ENCODE measurements around the gene LRFN5. TPM values are rescaled to one million over a fixed set of nuclear protein-coding genes. Genes with fewer than 3 reads are reported as not detected.

LRFN5 gene
- total RNA-seq, 1 experiment from 2014 or later, result 1.3 TPM

DNA sequence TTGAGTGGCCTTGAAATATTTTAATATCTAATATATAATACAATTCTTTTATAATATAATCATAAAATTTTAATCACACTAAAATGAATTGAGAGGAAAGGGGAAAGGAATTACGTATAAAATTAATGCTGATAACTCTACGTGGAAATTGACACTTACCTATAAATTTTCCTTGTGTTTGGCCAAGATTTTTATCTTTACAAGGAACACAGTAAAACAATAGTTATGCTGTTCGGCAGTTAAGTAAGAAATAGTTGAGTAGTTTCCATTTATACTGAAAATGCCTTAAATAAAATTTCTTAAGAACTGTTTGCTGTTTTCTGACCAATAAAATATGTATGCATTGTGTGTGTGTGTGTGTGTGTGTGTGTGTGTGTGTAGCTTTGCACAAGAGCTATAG, 294.4 kb downstream of the LRFN5 start:
- Histone ChIP-seq H3K9me3 (ENCODE audit: control insufficient read depth, low read depth, low read length) (no peaks in the 10 kb centered on the region), H3K23ac (ENCODE audit: insufficient read length, low read depth, low read length) (no peak overlapping the region), H3K27ac (ENCODE audit: insufficient read length, low read depth, low read length) (no peak overlapping the region), H2BK120ac (ENCODE audit: low read depth, low read length, poor library complexity, severe bottlenecking) (no peak overlapping the region), H4K20me1 (ENCODE audit: control insufficient read depth, insufficient read depth, insufficient read length) (no peaks in the 10 kb centered on the region), H2BK20ac (ENCODE audit: low read depth, low read length, poor library complexity, severe bottlenecking) (no peak overlapping the region), H4K91ac (ENCODE audit: insufficient read length, low read depth, low read length) (no peak overlapping the region), H3K4ac (ENCODE audit: low read depth, low read length) (no peak overlapping the region), H2BK5ac (ENCODE audit: insufficient read length, low read length) (no peak overlapping the region), H2BK12ac (ENCODE audit: insufficient read length, low read depth, low read length) (no peak overlapping the region), H3T11ph (ENCODE audit: low read length) (no peak overlapping the region), H3K4me1 (ENCODE audit: insufficient read depth, low read length) (no peaks in the 10 kb centered on the region), H3K9ac (ENCODE audit: extremely low read depth, insufficient read length, low read length) (no peak overlapping the region), H3K79me1 (ENCODE audit: insufficient read depth, low read depth, low read length, poor library complexity, severe bottlenecking) (no peaks in the 10 kb centered on the region), H4K5ac (ENCODE audit: insufficient read length, low read depth, low read length) (no peak overlapping the region), H2BK15ac (ENCODE audit: low read depth, low read length) (no peak overlapping the region), H3K79me2 (ENCODE audit: insufficient read depth, low read length) (no peaks in the 10 kb centered on the region), H3K27me3 (ENCODE audit: insufficient read depth, low read length) (no peaks in the 10 kb centered on the region), H4K8ac (replicated peaks; ENCODE audit: insufficient read length, low read depth, low read length) (no peak overlapping the region), H3K4me2 (ENCODE audit: insufficient read depth, insufficient read length, low read length) (no peak overlapping the region), H3K14ac (ENCODE audit: insufficient read depth, low read length) (no peak overlapping the region), H3K56ac (ENCODE audit: insufficient read length, low read depth, low read length) (no peak overlapping the region), H2AK5ac (ENCODE audit: insufficient read length, low read length) (no peak overlapping the region), H3K23me2 (ENCODE audit: insufficient read length, low read depth, low read length, poor library complexity, severe bottlenecking) (no peaks in the 10 kb centered on the region), H3K18ac (ENCODE audit: insufficient read length, low read depth, low read length) (no peak overlapping the region), H2AFZ (ENCODE audit: low read length) (no peak overlapping the region)
- no peaks in the 10 kb centered on the region for H3K4me1 Mint-ChIP-seq
- H3K4me3 Mint-ChIP-seq, result no peak overlapping the region
- WGBS (ENCODE audit: extremely low coverage, insufficient read length, low lambda C conversion rate), result no CpG with 5 or more reads among the region's 3 CpGs
- H3K27me3 Mint-ChIP-seq (ENCODE audit: low read depth), result no peaks in the 10 kb centered on the region
- TF ChIP-seq, protein P1, sequence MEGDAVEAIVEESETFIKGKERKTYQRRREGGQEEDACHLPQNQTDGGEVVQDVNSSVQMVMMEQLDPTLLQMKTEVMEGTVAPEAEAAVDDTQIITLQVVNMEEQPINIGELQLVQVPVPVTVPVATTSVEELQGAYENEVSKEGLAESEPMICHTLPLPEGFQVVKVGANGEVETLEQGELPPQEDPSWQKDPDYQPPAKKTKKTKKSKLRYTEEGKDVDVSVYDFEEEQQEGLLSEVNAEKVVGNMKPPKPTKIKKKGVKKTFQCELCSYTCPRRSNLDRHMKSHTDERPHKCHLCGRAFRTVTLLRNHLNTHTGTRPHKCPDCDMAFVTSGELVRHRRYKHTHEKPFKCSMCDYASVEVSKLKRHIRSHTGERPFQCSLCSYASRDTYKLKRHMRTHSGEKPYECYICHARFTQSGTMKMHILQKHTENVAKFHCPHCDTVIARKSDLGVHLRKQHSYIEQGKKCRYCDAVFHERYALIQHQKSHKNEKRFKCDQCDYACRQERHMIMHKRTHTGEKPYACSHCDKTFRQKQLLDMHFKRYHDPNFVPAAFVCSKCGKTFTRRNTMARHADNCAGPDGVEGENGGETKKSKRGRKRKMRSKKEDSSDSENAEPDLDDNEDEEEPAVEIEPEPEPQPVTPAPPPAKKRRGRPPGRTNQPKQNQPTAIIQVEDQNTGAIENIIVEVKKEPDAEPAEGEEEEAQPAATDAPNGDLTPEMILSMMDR (conservative IDR thresholded peaks at IDR 0.05), result no peak
- DNase-seq, result no peak
- H3K27ac Mint-ChIP-seq, result no peak overlapping the region
- H3K9me3 Mint-ChIP-seq, result no peaks in the 10 kb centered on the region
- no peaks in the 10 kb centered on the region for H3K36me3 Mint-ChIP-seq (ENCODE audit: insufficient read depth in 1 of 3, low read depth in 3 of 3)
